ENCODE data around the gene COA8.

DNA sequence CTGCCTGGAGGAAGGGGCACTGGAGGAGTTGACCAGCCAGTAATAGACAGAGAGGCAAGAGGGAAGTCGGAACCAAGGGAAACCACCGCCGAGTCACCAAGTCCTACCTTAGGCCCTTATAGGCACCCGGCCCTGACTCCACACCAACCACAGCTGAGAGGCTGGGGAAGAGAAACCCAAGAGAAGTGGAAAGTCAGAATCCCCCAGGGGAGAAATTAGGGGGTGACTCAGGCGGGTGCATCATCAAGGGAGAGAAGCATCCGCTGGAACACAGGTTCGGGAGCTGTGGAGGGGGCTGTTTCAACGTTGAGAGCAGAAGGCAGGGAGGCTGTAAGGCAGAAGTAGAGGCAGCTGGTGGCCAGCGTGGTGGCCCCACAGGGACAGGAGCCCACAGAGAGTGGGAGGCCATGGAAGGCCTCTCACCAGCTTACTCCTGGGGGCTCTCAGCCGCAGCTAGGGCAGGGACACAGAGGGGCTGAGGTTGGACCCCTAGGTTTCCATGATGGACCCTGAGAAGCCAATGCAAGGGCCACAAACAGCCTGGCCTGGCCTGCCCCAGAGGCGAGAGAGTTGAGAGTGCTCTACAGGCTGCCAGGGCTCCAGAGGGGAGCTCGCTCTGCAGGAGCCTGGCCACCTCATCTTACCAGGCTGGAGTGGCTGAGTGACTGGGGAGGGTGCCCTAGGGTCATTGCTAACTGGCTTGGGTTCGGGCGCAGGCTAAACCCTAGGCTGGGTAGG lies 35.2 kb upstream of the COA8 start:
- TF ChIP-seq, protein P1, sequence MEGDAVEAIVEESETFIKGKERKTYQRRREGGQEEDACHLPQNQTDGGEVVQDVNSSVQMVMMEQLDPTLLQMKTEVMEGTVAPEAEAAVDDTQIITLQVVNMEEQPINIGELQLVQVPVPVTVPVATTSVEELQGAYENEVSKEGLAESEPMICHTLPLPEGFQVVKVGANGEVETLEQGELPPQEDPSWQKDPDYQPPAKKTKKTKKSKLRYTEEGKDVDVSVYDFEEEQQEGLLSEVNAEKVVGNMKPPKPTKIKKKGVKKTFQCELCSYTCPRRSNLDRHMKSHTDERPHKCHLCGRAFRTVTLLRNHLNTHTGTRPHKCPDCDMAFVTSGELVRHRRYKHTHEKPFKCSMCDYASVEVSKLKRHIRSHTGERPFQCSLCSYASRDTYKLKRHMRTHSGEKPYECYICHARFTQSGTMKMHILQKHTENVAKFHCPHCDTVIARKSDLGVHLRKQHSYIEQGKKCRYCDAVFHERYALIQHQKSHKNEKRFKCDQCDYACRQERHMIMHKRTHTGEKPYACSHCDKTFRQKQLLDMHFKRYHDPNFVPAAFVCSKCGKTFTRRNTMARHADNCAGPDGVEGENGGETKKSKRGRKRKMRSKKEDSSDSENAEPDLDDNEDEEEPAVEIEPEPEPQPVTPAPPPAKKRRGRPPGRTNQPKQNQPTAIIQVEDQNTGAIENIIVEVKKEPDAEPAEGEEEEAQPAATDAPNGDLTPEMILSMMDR (IDR thresholded peaks at IDR 0.05; ENCODE audit: extremely low read depth in 1 of 2, insufficient read depth in 1 of 2, low read depth in 1 of 2, low read length in 2 of 2), result no peak
- TF ChIP-seq MYC (IDR thresholded peaks at IDR 0.05; ENCODE audit: low read depth, low read length) (no peak), EZH2 (IDR thresholded peaks at IDR 0.05; ENCODE audit: borderline replicate concordance, low read depth, low read length, severe bottlenecking) (no peak), POLR2AphosphoS5 (IDR thresholded peaks at IDR 0.05; ENCODE audit: insufficient read depth, low read depth, low read length) (no peak)
- TF ChIP-seq, protein P2, sequence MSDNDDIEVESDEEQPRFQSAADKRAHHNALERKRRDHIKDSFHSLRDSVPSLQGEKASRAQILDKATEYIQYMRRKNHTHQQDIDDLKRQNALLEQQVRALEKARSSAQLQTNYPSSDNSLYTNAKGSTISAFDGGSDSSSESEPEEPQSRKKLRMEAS (IDR thresholded peaks at IDR 0.05; ENCODE audit: insufficient read depth, insufficient read length), result no peak
